D721Med (cell line): ENCODE measurements around the gene SOX10.

Source experiments
- DNase-seq: peaks from one replicate; pipeline ENCODE4 v3.0.0; 2011; ENCODE audit warnings: low spot score; ENCODE audit not compliant: insufficient read length
- FAIRE-seq: peaks from 2 replicates; lab custom pipeline; 2011; peaks lifted over from hg19 to GRCh38; lab: Jason Lieb, UNC
- TF ChIP-seq, protein P1 (sequence below): IDR thresholded peaks from 2 replicates; pipeline ENCODE4 v1.5.1; 2012; ENCODE audit warnings: mild to moderate bottlenecking, control low read depth; ENCODE audit not compliant: insufficient read depth; ENCODE audit errors: missing control alignments

Gene SOX10

DNA sequence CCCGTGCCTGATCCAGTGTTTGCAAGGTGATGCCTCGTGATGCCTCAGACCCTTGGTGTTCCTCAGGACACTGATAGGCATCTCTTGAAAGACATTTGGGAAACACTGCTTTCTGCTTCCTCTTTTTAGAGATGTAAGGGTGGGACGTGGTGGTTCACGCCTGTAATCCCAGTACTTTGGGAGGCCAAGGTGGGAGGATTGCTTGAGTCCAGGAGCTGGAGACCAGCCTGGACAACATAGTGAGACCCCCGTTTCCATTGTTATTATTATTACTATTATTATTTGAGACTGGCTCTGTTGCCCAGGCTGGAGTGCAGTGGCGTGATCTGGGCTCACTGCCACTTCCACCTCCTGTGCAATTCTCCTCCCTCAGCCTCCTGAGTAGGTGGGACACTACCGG, 6.5 kb upstream of the SOX10 start:
- TF ChIP-seq, protein P1, sequence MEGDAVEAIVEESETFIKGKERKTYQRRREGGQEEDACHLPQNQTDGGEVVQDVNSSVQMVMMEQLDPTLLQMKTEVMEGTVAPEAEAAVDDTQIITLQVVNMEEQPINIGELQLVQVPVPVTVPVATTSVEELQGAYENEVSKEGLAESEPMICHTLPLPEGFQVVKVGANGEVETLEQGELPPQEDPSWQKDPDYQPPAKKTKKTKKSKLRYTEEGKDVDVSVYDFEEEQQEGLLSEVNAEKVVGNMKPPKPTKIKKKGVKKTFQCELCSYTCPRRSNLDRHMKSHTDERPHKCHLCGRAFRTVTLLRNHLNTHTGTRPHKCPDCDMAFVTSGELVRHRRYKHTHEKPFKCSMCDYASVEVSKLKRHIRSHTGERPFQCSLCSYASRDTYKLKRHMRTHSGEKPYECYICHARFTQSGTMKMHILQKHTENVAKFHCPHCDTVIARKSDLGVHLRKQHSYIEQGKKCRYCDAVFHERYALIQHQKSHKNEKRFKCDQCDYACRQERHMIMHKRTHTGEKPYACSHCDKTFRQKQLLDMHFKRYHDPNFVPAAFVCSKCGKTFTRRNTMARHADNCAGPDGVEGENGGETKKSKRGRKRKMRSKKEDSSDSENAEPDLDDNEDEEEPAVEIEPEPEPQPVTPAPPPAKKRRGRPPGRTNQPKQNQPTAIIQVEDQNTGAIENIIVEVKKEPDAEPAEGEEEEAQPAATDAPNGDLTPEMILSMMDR = no peak
- FAIRE-seq (no peak), DNase-seq (no peak)

DNA sequence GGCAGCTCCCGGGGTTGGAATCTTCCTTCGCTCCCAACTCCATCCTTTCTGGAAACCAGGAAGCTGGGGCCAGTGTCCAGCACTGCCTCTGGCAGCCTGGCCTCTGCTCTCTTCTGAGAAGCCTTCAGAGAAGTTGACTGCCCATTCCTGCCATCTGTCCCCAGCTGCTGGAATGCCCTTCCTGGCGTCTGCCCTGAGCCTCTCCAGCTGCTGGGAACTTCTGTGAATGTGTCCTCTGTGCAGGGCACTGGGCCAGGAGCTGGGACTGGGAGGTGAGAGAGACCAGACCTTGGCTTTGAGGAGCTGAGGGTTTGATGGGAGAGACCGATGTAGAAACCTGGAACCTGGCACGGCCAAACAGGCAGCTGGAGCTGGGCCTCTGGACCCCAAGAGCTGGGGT, 5.9 kb upstream of the SOX10 start:
- FAIRE-seq = no peak
- DNase-seq = no peak
- TF ChIP-seq, protein P1 = no peak

DNA sequence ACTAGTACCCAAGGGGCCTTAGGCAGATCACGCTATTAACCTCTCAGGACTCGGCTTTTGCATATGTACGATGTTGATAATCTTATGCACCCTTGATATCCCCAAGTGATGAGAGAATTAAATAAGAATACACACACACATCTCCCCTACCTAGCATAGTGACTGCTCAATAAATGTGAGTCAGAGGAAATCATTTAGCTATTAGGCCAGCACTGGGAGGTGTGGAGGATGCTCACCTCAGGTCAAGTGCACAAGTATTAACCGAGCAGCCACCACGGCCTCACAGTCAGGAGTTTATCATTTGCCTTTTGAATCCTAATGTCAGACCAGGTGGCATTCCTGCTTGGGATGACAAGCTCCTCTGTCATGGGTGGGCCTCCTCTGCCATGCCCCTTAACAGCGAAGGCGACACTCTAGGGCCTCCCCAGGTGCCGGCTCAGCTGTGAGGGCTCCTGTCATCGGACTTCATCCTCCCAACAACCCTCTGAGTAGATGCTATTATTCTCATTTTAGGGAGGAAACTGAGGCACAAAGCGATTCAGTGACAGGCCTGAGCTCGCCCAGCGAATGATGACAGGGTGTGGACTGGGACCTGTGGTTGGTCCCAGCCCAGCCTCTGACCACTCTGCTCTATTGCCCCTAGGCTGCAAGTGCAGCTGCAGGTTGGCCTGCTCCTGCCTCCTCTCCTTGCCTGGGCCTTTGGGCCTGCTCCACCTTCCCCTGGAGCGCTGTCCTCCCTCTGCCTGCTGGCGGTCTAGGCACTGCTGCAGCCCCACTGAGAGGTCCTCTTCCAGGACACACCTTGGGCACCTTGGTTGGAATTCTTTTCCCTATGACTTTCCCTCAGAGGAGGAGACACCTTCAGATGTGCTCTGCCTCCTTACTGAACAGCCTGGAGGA, 5.0 kb upstream of the SOX10 start:
- TF ChIP-seq, protein P1 = no peak
- DNase-seq (no peak), FAIRE-seq (no peak)

DNA sequence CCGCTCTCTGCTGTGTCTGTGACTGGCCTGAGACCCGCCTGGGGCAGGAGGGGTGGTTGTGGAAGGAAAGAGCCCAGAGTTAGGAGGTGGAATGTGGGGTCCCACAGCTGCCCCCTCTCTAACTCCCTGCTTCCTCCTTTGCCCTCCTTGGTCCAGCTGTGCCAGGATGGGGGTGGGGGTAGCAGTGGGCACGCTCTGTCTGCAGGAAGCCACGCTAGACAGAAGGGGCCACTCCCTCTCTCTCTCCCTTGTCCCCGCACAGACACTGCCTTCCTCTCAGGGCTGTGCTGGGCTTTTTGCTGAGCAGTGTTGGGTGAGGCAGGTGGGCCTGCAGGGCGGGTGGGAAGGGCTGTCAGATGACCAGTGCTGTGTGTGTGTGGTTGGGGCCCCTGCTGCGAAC, 2.0 kb upstream of the SOX10 start:
- FAIRE-seq (no peak), DNase-seq (no peak)
- TF ChIP-seq, protein P1 = no peak

DNA sequence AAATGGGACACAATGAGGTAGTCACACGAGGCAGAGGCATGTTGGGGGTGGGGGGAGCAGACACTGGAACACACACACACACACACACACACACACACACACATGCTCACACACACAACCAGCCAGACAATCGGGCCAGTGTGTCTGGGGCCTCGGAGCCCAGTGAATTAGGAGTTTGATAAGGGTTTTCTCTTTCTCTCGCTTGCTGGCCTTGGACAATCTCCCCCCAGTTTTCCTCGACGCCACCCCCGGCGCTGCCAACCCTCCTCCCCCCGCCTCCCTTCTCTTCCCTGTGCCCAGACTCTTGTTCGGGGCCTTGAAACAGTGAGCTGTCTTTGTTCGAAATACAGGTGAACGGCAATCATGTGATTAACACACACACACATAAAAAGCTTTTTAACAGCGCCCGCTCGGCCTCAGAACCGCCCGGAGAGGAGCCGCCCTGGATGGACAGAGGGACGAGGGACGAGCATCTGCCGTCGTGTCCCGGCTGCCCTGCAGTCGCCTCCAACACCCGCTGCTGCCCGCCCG, 1.5 kb upstream of the SOX10 start:
- FAIRE-seq = no peak
- no peak for DNase-seq
- TF ChIP-seq, protein P1 = no peak

DNA sequence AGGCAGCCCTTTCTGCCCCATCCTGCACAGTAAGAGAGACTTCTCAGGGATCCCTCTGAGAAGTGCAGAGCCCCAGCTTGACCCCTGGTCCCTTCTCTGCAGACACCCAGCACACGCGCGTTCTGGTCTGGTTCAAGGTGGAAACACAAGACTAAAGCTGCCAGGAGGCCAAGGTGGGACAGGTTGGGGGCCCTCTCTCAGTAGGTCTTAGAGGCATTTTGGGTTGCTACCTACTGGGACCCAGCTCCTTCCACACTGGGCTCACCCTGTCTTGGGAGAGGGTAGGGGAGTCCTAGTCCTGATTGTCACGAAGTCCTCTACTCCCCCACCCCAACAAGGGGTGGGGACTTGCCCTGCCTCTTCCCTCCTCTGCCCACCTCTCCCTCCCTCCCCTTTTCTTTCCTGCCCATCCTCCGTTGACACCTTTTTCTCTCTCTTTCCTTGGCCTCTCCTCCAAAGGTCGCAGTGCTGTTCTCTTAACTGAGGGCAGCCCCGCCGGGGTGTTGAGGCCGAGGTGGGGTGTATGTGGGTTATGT, 763 bp upstream of the SOX10 start:
- TF ChIP-seq, protein P1 = no peak
- no peak for FAIRE-seq
- DNase-seq = no peak
